Brain microvascular endothelial cell (primary cell): ENCODE results near the gene DOCK3.

Experiments
- DNase-seq: peaks from one replicate; pipeline ENCODE4 v3.0.0-alpha.2; 2020
- H3K27ac ChIP-seq: fragments of 250-450 bp; sonication (Bioruptor Pico); 2 replicates; pipeline ENCODE4 v1.5.1; 2020; ENCODE audit warnings: mild to moderate bottlenecking, moderate library complexity
- H3K27me3 ChIP-seq: fragments of 250-450 bp; sonication (Bioruptor Pico); replicated peaks from 2 replicates; pipeline ENCODE4 v1.5.1; 2020; ENCODE audit warnings: mild to moderate bottlenecking
- H3K36me3 ChIP-seq: fragments of 250-450 bp; sonication (Bioruptor Pico); replicated peaks from 2 replicates; pipeline ENCODE4 v1.5.1; 2020; ENCODE audit warnings: mild to moderate bottlenecking
- H3K4me3 ChIP-seq: 2 replicates; pipeline ENCODE4 v1.5.1; 2011; ENCODE audit warnings: low read depth, mild to moderate bottlenecking, control low read depth, low read length, moderate library complexity
- CTCF ChIP-seq: IDR thresholded peaks from 2 replicates; pipeline ENCODE4 v1.5.1; 2011; ENCODE audit warnings: low read depth, mild to moderate bottlenecking, moderate library complexity, low read length, control low read depth, inconsistent platforms; ENCODE audit errors: missing control alignments
- in situ Hi-C: cut with HindIII; loops from 2 replicates; pipeline ENCODE4 v1.10.0; 2017; ENCODE audit warnings: low sequenced_read_pairs, low pct_ligation_motif_present

DOCK3 gene

DNA sequence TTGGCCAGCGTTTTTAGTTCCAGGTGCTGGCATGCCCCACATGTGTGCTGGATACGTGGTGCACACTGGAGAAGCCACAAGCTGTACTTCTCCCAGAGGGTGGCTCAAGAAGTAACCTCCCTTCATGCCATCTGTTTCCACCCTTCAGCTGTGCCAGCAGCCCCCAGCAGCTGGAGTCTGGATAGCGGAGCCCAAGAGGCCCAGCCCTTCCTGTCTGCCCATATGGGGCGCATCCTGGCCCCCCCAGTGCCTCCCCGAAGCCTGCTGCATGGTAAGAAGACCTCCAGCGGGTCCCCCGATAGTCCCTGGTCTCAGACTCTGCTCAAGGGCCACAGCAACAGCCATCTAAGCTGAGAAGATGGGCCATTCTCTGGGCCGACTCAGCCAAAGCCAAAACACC lies 704.6 kb downstream of the DOCK3 start:
- no peak for DNase-seq
- no peak overlapping the region for H3K27ac ChIP-seq
- no peak overlapping the region for H3K4me3 ChIP-seq
- in situ Hi-C loops = no loop called here
- no peaks in the 10 kb centered on the region for H3K27me3 ChIP-seq
- no peaks in the 10 kb centered on the region for H3K36me3 ChIP-seq
- TF ChIP-seq CTCF = no peak

DNA sequence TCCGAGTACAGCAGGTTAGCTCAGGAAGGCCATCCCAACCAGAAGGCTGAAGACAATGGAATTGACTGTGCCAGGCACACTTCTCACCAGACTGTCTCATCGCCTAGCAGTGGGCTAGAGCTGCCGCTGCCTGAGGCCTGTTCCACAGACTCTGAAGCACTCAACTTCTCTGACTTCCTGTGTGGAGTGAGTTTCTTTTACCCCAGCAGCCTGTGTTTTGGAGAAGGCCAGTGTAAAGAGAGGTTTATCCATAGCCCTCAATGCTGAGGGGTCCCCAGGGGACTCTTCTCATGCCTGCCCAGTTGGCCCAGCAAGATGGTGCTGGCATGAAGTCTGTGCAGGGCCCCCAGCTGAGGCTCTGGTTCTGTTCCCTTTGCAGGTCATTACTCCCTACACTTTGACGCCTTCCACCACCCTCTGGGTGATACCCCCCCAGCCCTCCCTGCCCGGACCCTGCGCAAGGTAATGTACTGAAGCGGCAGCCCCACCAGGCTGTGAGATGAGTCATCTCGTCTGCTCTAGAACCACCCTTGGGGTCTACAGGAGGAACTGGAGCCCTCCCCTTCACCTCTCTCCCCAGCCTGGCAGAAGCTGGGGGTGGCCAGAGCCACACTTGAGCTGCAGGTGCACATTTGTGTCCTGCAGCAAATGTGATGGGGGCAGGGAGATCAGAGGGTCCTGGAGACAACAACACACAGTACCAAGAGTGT lies 705.2 kb downstream of the DOCK3 start:
- Histone ChIP-seq H3K27me3 (no peaks in the 10 kb centered on the region), H3K27ac (no peak overlapping the region), H3K4me3 (no peak overlapping the region), H3K36me3 (no peaks in the 10 kb centered on the region)
- TF ChIP-seq CTCF = no peak
- in situ Hi-C loops = no loop called here
- DNase-seq = no peak

GRCh38 chr3:51380601-51381332 lies 706.0 kb downstream of the DOCK3 start:
- Histone ChIP-seq H3K27me3 (no peaks in the 10 kb centered on the region), H3K36me3 (no peaks in the 10 kb centered on the region), H3K27ac (no peak overlapping the region), H3K4me3 (no peak overlapping the region)
- DNase-seq = no peak
- TF ChIP-seq CTCF = no peak
- in situ Hi-C loops = no loop called here

- Histone ChIP-seq H3K36me3 (no peaks in the 10 kb centered on the region), H3K27me3 (no peaks in the 10 kb centered on the region), H3K4me3 (no peak overlapping the region), H3K27ac (no peak overlapping the region)
- no peak for DNase-seq
- in situ Hi-C loops = no loop called here
- TF ChIP-seq CTCF = no peak
These were observed 706.6 kb downstream of the DOCK3 start for GRCh38 chr3:51381333-51381705.

DNA sequence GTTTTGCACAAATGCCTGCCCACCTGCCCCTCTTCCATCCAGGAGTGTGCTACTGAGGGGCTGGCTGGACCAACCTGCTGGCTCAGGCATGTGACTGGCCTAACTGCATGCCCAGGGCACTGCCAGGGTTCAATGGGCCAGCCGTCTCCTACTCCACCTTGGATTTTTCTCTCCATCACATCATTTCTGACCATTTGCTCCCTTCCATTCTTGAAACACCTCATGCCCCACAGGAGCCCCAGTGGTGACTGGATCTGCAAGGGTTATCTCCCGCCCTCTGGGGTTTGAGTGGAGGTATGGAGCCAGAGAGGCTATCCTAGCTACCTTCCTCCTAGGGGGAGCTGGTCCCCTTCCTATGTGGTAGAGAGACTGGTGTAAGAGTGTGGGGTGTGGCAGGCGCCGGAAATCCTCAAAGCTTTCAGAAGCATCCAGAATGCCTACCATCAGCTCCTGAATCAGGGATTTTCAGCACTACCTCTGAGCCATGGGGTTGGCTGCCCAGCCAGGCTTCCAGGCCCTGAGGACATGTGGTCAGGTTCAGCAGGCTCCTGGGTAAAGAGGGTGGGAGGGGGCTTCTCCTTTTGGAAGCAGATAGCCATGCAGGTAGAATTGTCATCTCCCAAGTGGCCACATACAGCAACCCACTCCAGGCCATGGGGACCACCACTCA lies 707.5 kb downstream of the DOCK3 start:
- H3K36me3 ChIP-seq = no peaks in the 10 kb centered on the region
- TF ChIP-seq CTCF = no peak
- H3K27me3 ChIP-seq = no peaks in the 10 kb centered on the region
- DNase-seq = no peak
- H3K4me3 ChIP-seq = no peak overlapping the region
- in situ Hi-C loops = no loop called here
- H3K27ac ChIP-seq = no peak overlapping the region
